A549 (cell line): ENCODE measurements around the gene TM4SF4.

Experiments
- BHLHE40 ChIP-seq: IDR thresholded peaks from 2 replicates; pipeline ENCODE4 v1.6.1; 2012; ENCODE audit warnings: low read depth, low read length, inconsistent platforms
- CBX2 ChIP-seq: fragments of 200-600 bp; sonication (generic); IDR thresholded peaks from 2 replicates; pipeline ENCODE4 v1.6.1; 2016; ENCODE audit warnings: low read depth, mild to moderate bottlenecking, borderline replicate concordance
- CBX8 ChIP-seq: fragments of 200-600 bp; sonication (generic); IDR thresholded peaks from 2 replicates; pipeline ENCODE4 v1.6.1; 2016
- CTCF ChIP-seq: fragments of >200 bp; sonication (Bioruptor Twin); formaldehyde crosslinking; IDR thresholded peaks from 3 replicates; pipeline ENCODE4 v1.5.1; 2016
- ESRRA ChIP-seq: fragments of 150-350 bp; IDR thresholded peaks from 2 replicates; pipeline ENCODE4 v1.6.1; 2014; ENCODE audit warnings: mild to moderate bottlenecking, low read length, borderline replicate concordance
- GATA3 ChIP-seq: IDR thresholded peaks from 2 replicates; pipeline ENCODE4 v1.6.1; 2012; ENCODE audit warnings: borderline replicate concordance
- JUN ChIP-seq, 2 experiments: fragments of >200 bp; sonication (Bioruptor Twin); formaldehyde crosslinking; IDR thresholded peaks; 2 replicates in 1 of 2; 3 replicates in 1 of 2; pipeline ENCODE4 v1.6.1; 2016 to 2017
- JUNB ChIP-seq: fragments of >200 bp; sonication (Bioruptor Twin); formaldehyde crosslinking; IDR thresholded peaks from 2 replicates; pipeline ENCODE4 v1.6.1; 2016
- MYC ChIP-seq: IDR thresholded peaks from 2 replicates; pipeline ENCODE4 v1.6.1; 2012; ENCODE audit warnings: mild to moderate bottlenecking, inconsistent platforms, low read length, improper control_type of control experiment, borderline replicate concordance
- POLR2A ChIP-seq: IDR thresholded peaks from 2 replicates; pipeline ENCODE4 v1.6.1; 2012; ENCODE audit warnings: mild to moderate bottlenecking, low read length
- RNF2 ChIP-seq: fragments of 200-600 bp; sonication (generic); IDR thresholded peaks from 2 replicates; pipeline ENCODE4 v1.6.1; 2016; ENCODE audit warnings: low read depth, mild to moderate bottlenecking, antibody characterized with exemption, moderate library complexity, borderline replicate concordance
- SMC3 ChIP-seq: fragments of >200 bp; sonication (Bioruptor Twin); formaldehyde crosslinking; IDR thresholded peaks from 3 replicates; pipeline ENCODE4 v1.6.1; 2018; ENCODE audit warnings: inconsistent platforms
- TFCP2L1 ChIP-seq: fragments of 250-450 bp; sonication (Bioruptor Pico); IDR thresholded peaks from 2 replicates; pipeline ENCODE4 v1.5.0; 2021; ENCODE audit warnings: mild to moderate bottlenecking
- ZFP36 ChIP-seq: fragments of 450-650 bp; IDR thresholded peaks from 2 replicates; pipeline ENCODE4 v1.6.1; 2014; ENCODE audit warnings: borderline replicate concordance; ENCODE audit not compliant: partially characterized antibody

DNA sequence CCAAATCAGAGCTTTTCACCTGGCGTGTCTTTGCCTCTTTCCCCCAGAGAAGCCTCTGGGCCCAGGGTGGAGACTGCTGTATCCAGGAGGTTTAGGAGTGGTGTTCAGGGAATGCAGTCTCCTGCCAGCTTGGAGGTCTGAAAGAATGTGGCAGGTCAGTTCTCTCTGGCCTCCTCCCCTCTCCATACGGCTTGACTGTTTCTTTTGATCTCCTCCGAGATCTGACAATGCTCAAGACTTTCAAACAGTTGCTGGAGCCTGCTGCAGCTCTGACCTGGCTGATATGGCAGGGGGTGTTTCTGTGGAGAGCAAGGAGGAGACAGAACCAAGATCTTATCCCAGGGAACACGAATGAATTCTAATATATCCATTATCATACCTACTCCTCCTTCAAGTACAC is 24.7 kb upstream of the TM4SF4 start:
- no peak for TF ChIP-seq POLR2A
- TF ChIP-seq CTCF = no peak
- TF ChIP-seq JUNB = no peak
- TF ChIP-seq SMC3 = no peak
- TF ChIP-seq ESRRA = no peak
- no peak for TF ChIP-seq MYC
- no peak for TF ChIP-seq JUN (IDR thresholded peaks at IDR 0.05)
- TF ChIP-seq RNF2 = no peak
- TF ChIP-seq GATA3 = no peak
- no peak for TF ChIP-seq BHLHE40
- no peak for TF ChIP-seq TFCP2L1
- no peak for TF ChIP-seq CBX2
- no peak for TF ChIP-seq ZFP36
- TF ChIP-seq CBX8 = no peak
